SKM-1 treated with dmso at 0.1 percent for 144 hours (cell line): ENCODE measurements around the gene TRIM47.
"Not testable (repeated sequence)": the region's sequence is repeated elsewhere in the genome, so short reads cannot be mapped to it uniquely, and the experiment has no call there.

Experiments used
- DNase-seq: peaks from one replicate; lab custom pipeline; 2025; ENCODE audit not compliant: unreplicated experiment; lab: John Stamatoyannopoulos, UW

The TRIM47 gene

GRCh38 chr17:75870228-75870627, 8.2 kb downstream of the TRIM47 start:
- not testable (repeated sequence) for DNase-seq

- no peak for DNase-seq
Measured at GRCh38 chr17:75869282-75870141, 8.9 kb downstream of the TRIM47 start.

- not testable (repeated sequence) for DNase-seq
Measured at GRCh38 chr17:75868730-75869281, 9.6 kb downstream of the TRIM47 start.

- not testable (repeated sequence) for DNase-seq
Measured at GRCh38 chr17:75865404-75866188, 12.8 kb downstream of the TRIM47 start.

- not testable (repeated sequence) for DNase-seq
Measured at GRCh38 chr17:75864887-75865286, 13.5 kb downstream of the TRIM47 start.

GRCh38 chr17:75864448-75864871, 13.9 kb downstream of the TRIM47 start:
- no peak for DNase-seq

GRCh38 chr17:75861927-75862317, 16.5 kb downstream of the TRIM47 start:
- no peak for DNase-seq

- DNase-seq, result not testable (repeated sequence)
Measured at GRCh38 chr17:75859358-75859757, 19.0 kb downstream of the TRIM47 start.

- DNase-seq, result peak; percentile 3
Measured at GRCh38 chr17:75856062-75856756, 22.2 kb downstream of the TRIM47 start.

- peak; percentile 100 for DNase-seq
Measured at GRCh38 chr17:75855310-75856061, 22.9 kb downstream of the TRIM47 start, which contains the start of gene WBP2. TSS of gene WBP2 (minus strand) at chr17:75855335. CDS start at chr17:75855297, 38 bp downstream.

- DNase-seq, result no peak
Measured at GRCh38 chr17:75854881-75855309, 23.5 kb downstream of the TRIM47 start.

GRCh38 chr17:75854101-75854748, 24.2 kb downstream of the TRIM47 start:
- DNase-seq, result no peak

- DNase-seq, result no peak
Measured at GRCh38 chr17:75853433-75853832, 24.9 kb downstream of the TRIM47 start.

GRCh38 chr17:75851693-75851991, 26.7 kb downstream of the TRIM47 start:
- DNase-seq, result not testable (repeated sequence)

GRCh38 chr17:75850928-75851692, 27.3 kb downstream of the TRIM47 start:
- no peak for DNase-seq

- DNase-seq, result no peak
Measured at GRCh38 chr17:75849724-75850123, 28.7 kb downstream of the TRIM47 start.

GRCh38 chr17:75849279-75849646, 29.1 kb downstream of the TRIM47 start:
- no peak for DNase-seq

GRCh38 chr17:75848523-75849278, 29.7 kb downstream of the TRIM47 start:
- peak; percentile 63 for DNase-seq
